GM19372 (cell line): ENCODE measurements around the gene CFAP77.

Source experiments
- ATAC-seq: cut with Tn5 transposase; IDR thresholded peaks from one replicate; pipeline ENCODE4 v1.9.1; 2021; ENCODE audit warnings: mild to moderate bottlenecking, low read depth, moderate library complexity; ENCODE audit not compliant: unreplicated experiment

Gene CFAP77

GRCh38 chr9:132589148-132590036 is 179.4 kb downstream of the CFAP77 start:
- no peak for ATAC-seq

GRCh38 chr9:132590037-132590317 is 180.0 kb downstream of the CFAP77 start:
- ATAC-seq: no peak

GRCh38 chr9:132590318-132591182 is 180.5 kb downstream of the CFAP77 start:
- no peak for ATAC-seq

- no peak for ATAC-seq
Measured at GRCh38 chr9:132591244-132591643, 181.2 kb downstream of the CFAP77 start.

GRCh38 chr9:132591751-132592314 is 181.8 kb downstream of the CFAP77 start:
- no peak for ATAC-seq

- no peak for ATAC-seq
Measured at GRCh38 chr9:132592451-132592850, 182.4 kb downstream of the CFAP77 start.

- ATAC-seq: no peak
Measured at GRCh38 chr9:132594412-132594811, 184.4 kb downstream of the CFAP77 start.

- ATAC-seq: no peak
Measured at GRCh38 chr9:132595319-132595718, 185.3 kb downstream of the CFAP77 start.

GRCh38 chr9:132596200-132596599 is 186.2 kb downstream of the CFAP77 start:
- ATAC-seq: no peak

- no peak for ATAC-seq
Measured at GRCh38 chr9:132597073-132597775, 187.2 kb downstream of the CFAP77 start.

GRCh38 chr9:132600326-132600984 is 190.4 kb downstream of the CFAP77 start:
- no peak for ATAC-seq

- no peak for ATAC-seq
Measured at GRCh38 chr9:132602207-132602606, 192.2 kb downstream of the CFAP77 start.

- no peak for ATAC-seq
Measured at GRCh38 chr9:132605387-132605786, 195.4 kb downstream of the CFAP77 start.

GRCh38 chr9:132606066-132606465 is 196.1 kb downstream of the CFAP77 start:
- ATAC-seq: no peak

- no peak for ATAC-seq
Measured at GRCh38 chr9:132609184-132609583, 199.2 kb downstream of the CFAP77 start.

- ATAC-seq: no peak
Measured at GRCh38 chr9:132609829-132610228, 199.8 kb downstream of the CFAP77 start.

GRCh38 chr9:132610661-132611060 is 200.7 kb downstream of the CFAP77 start:
- ATAC-seq: no peak

GRCh38 chr9:132614324-132614723 is 204.3 kb downstream of the CFAP77 start:
- ATAC-seq: no peak

- ATAC-seq: no peak
Measured at GRCh38 chr9:132615774-132616173, 205.8 kb downstream of the CFAP77 start.

- no peak for ATAC-seq
Measured at GRCh38 chr9:132616725-132617124, 206.7 kb downstream of the CFAP77 start.
